ENCODE data around the gene DGCR6L.
"Not testable (repeated sequence)": the region's sequence is repeated elsewhere in the genome, so short reads cannot be mapped to it uniquely, and the experiment has no call there.

The DGCR6L gene

DNA sequence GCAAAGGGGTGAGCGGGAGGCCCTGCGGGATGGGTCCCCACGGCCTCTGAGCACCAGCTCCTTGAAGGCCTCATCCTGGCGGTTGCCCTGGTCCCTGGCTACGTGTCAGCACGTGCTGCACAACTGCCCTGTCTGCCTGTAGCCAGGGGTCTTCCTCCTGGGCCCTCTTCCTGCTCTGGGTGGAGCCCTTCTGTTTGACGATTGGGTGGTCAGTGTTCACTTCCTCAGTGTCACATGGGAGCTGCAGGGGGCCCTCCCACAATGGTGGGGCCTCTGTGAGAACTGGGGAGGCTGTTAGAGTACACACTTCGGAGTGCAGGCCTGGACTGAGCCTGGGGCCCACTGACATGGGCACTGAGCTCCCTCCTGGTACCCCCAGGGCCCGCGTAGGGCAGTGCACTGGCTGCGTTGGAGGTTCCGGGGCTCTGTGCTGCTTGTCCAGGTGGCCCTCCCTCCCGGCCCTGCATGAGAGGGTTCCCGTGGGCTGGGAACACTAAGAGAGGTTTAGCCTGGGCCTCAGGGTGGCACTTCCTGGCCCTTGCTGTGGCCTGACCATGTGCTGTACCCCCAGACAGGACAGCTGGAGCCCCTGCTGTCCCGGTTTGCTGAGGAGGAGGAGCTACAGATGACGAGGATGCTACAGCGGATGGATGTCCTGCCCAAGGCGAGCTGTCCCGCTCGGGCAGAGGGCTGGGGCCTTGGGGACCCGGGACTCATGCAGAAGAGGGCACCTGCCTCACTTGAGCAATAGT lies 13.8 kb downstream of the DGCR6L start:
- Mint-ChIP-seq H3K9me3 (no peaks in the 10 kb centered on the region), H3K27ac (no peak overlapping the region), H3K4me1 (peaks cover under 1% of the 10 kb centered on the region), H3K36me3 (no peaks in the 10 kb centered on the region), H3K4me3 (no peak overlapping the region)
- ATAC-seq (peak; percentile 3), DNase-seq (ENCODE audit: low spot score in 2 of 2) (no peak)

DNA sequence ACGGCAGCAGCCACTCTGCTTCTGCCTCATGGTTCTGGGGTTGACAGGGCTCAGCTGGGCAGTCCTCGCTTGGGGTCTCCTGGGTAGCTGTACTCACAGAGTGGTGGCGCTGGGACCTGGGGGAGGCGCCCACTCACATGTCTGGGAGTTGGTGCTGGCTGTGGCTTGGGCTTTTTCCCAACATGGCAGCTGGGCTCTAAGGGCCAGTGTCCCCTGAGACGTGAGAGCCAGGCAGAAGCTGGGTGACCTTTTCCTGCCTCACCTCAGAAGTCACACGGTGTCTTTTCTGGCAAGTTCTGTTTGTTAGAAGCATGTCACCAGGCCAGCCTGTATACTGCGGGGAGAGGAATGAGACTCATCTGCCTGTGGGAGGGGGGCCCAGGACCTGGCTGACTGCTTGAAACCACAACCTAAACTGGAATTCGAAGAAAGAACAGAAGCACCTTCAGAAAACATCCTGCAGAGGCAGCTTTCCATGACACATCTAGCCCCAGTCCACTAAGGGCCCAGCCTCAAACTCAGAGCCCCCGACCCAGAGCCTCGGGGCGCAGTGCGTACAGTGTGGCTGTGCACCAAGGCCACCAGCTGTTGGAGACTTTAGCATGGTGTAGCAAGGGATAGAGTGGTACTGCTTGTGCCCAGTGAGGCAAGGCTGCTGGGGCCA lies 14.5 kb downstream of the DGCR6L start:
- not testable (repeated sequence) for DNase-seq (ENCODE audit: low spot score in 2 of 2); H3K36me3 Mint-ChIP-seq; H3K27ac Mint-ChIP-seq; H3K4me1 Mint-ChIP-seq; H3K9me3 Mint-ChIP-seq; H3K4me3 Mint-ChIP-seq
- peak; percentile 14 for ATAC-seq

DNA sequence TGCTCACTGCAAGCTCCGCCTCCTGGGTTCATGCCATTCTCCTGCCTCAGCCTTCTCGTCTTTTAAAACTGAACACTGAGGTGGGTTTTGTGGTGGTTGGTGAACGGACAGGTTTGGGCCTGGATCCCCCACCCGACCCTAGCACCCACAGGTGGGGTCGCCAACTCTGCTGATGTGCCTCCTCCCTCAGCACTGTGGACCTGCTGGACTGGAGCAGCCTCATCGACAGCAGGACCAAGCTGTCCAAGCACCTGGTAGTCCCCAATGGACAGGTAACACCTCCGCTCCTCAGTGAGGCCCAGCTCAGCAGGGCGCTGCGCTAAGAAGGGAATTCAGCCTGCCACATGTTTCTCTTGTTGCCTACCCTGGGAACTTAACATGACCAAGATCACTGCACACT lies 15.2 kb downstream of the DGCR6L start:
- no peak for DNase-seq (ENCODE audit: low spot score in 2 of 2)
- Mint-ChIP-seq H3K27ac (no peak overlapping the region), H3K36me3 (peaks cover 6% of the 10 kb centered on the region), H3K4me1 (peaks cover 8% of the 10 kb centered on the region), H3K4me3 (no peak overlapping the region), H3K9me3 (no peaks in the 10 kb centered on the region)
- ATAC-seq = no peak

DNA sequence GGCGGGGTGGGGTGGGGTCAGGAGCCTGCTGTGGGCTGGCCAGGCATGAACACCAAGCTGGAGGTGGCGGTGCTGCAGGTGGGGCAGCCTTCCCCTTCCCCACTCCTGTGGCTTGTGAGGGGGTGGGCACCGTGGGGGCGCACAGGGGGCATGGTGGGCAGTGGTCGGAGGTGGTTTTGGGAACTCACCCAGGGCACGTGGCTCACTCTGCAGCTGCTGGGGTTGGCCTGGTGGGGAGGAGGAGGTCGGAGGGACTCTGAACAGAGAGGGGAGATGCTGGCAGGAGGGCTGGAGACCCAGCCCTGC lies 16.7 kb downstream of the DGCR6L start:
- not testable (repeated sequence) for ATAC-seq; H3K4me1 Mint-ChIP-seq; H3K4me3 Mint-ChIP-seq; H3K36me3 Mint-ChIP-seq; DNase-seq (ENCODE audit: low spot score in 2 of 2); H3K9me3 Mint-ChIP-seq; H3K27ac Mint-ChIP-seq

DNA sequence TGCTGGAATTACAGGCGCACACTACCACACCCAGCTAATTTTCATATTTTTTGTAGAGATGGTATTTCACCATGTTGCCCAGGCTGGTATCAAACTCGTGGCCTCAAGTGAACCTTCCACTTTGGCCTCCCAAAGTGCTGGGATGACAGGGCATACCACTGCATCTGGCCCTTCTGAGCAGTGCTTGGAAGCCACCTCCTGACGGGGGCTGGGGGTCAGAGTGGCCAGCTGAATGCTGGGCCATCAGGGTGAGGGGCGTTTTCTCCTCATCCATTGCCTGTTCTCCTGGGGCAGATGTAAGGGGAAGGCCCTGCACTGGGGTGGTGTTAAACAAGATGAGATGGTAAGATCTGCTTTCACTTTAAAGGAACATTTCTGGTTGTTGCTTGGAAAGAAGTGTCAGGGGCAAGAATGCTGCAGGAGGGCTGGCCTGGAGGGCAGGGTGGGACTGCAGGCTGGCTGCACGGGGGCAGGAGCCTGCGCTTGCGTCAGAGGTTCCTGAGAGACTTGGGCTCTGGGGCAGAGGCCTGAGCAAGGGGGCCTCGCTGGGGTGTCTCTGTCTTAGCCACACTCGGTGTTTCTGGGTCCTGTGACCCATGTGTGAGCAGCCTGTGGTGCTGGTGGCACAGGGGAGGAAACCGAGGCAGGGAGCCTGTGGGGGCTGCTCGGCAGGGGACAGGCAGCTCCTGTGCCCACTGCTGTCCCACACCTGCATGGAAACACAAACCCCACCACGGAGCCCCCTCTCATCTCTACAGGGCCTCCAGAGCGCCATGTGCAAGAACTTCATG lies 17.2 kb downstream of the DGCR6L start:
- H3K27ac Mint-ChIP-seq = no peak overlapping the region
- DNase-seq (ENCODE audit: low spot score in 2 of 2) (no peak), ATAC-seq (no peak)
- no peak overlapping the region for H3K4me3 Mint-ChIP-seq
- no peaks in the 10 kb centered on the region for H3K9me3 Mint-ChIP-seq
- peaks cover 15% of the 10 kb centered on the region for H3K4me1 Mint-ChIP-seq
- H3K36me3 Mint-ChIP-seq = peaks cover 6% of the 10 kb centered on the region

DNA sequence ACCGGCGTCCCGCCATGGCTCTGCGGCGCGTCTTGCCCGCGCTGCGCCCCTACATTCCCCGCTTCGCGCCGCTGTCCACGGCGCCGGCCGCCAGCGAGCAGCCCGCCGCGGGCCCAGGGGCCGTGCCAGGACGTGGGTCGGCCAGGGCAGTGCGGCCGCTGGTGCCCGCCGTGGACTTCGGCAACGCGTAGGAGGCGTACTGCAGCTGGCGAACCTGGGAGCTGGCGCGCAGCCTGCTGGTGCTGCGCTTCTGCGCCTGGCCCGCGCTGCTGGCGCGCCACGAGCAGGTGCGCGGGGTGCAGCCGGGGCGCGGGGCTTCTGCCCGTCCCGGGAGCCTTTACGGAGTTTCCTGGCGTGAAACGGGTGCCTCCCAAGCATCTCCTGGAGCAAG lies 20.1 kb downstream of the DGCR6L start:
- H3K27ac Mint-ChIP-seq = no peak overlapping the region
- H3K36me3 Mint-ChIP-seq = peaks cover 6% of the 10 kb centered on the region
- no peaks in the 10 kb centered on the region for H3K9me3 Mint-ChIP-seq
- H3K4me1 Mint-ChIP-seq = peaks cover 21% of the 10 kb centered on the region
- peak overlapping the region; percentile 67 for H3K4me3 Mint-ChIP-seq
- no peak for DNase-seq (ENCODE audit: low spot score in 2 of 2)
- ATAC-seq = peak; percentile 61

DNA sequence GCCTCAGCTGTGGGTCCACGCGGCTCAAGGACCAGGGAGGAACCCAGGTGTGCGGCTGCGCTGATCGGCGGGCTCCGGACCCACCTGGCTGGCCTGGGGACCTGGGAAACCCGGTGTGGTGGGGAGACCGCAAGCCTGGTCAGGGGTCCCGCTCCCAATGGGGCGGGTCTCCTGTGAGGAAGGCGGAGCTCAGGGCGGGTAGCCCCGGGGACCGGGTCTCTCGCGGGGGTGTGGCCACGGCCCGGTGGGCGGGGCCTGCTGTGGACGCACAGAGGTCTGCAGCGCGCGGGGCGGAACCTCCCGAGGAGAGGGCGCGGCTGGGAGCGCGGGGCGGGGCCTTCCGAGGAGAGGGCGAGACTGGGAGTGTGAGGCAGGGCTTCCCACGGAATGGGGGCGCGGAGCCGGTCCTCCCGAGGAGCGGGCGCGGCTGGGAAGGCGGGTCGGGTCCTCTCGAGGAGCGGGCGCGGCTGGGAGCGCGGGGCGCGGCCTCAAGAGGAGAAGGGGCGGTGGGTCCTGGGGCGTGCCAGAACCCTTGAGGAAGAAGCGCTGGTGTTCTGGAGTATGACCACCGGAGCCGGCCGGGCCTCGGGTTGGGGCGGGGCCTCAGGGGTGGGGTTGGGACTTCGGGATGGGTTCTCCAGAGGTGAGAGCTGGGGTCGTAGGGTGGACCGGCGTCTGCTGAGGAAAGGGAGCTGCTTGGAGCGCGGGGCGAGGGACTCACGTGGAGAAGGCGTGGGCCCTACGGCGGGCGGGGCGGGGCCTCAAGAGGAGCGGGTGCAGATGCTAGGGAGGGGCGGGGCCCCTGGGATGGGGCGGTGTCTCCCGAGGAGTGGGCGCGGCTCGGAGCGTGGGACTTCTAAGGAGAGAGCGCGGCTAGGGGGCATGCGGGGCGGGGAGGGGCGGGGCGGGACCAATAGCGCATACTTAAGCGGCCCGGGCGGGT lies 20.8 kb downstream of the DGCR6L start:
- Mint-ChIP-seq H3K4me3 (peak overlapping the region; percentile 67), H3K36me3 (peaks cover 6% of the 10 kb centered on the region), H3K9me3 (no peaks in the 10 kb centered on the region), H3K4me1 (peaks cover 21% of the 10 kb centered on the region), H3K27ac (no peak overlapping the region)
- ATAC-seq (peak; percentile 88), DNase-seq (ENCODE audit: low spot score in 2 of 2) (peak; percentile 78 to 92)

DNA sequence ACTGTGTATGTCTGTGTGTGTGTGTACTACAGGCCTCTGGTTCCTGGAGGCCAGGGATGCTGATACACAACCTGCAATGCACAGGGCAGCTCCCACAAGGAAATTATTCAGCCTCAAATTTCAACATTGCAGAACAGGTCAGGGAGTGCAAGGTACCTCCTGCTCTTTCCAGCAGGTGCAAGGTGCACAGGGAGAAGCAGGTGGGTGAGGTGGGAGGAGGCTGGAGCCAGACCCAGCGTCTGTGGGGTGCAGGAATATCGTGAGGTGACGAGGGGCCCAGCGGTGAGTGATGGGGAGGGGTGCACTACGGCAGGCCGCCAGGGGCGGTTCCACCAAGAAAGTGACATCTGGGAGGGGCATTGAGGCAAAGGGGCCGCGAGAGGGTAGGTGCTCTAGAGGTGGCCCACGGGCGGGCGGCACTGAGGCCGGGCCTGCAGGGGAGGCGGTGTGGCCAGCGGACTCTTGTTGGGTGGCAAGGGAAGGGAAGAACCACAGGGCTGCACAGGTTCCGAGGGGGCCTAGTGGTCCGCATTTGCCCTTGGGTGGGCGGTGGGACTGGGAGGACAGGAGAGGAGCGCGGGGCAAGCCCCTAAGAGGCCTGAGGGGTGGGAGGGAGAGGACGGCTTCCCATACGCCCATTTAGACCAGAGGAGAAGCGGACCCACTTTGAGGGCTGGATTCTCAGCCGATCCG lies 21.6 kb downstream of the DGCR6L start:
- H3K27ac Mint-ChIP-seq = no peak overlapping the region
- peak overlapping the region; percentile 67 for H3K4me3 Mint-ChIP-seq
- peaks cover 21% of the 10 kb centered on the region for H3K4me1 Mint-ChIP-seq

DNA sequence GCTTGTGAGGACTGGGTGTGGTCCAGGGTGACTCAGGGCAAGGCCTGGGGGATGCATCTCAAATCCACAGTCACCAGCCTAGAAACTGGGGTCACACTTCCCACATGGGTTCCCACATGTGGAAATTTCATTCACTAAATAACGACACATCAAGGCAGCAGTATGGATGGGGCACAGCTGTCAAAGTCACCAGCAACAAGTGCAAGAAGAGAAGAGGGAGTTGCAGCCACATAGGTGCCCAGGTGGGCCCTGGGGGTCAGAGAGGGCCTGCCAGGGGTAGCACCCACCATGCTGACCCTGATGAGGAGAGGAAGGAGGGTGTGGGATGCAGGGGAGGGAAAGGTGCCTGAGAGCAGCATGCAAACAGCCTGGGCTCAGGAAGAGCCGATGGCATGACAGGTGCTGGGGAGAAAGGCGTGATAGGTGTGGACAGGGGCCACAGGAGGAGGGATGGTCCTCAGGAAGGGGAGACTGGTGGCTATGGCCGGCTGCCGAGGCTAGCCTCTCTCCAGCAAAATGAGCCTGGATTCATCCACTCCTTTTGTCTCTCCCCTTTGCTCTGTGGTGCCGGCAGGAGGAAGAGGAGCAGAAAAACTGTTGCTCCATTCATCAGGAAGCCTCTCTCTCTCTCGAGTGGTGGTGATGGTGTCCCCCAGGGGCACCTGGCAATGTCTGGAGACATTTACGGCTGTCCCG lies 22.3 kb downstream of the DGCR6L start:
- ATAC-seq = no peak
- peak overlapping the region; percentile 67 for H3K4me3 Mint-ChIP-seq

More for the DNA sequence above, 21.6 kb downstream of the DGCR6L start:
- Mint-ChIP-seq H3K36me3 (peaks cover 6% of the 10 kb centered on the region), H3K9me3 (no peaks in the 10 kb centered on the region)
- DNase-seq (ENCODE audit: low spot score in 2 of 2) = no peak
- ATAC-seq = no peak

DNA sequence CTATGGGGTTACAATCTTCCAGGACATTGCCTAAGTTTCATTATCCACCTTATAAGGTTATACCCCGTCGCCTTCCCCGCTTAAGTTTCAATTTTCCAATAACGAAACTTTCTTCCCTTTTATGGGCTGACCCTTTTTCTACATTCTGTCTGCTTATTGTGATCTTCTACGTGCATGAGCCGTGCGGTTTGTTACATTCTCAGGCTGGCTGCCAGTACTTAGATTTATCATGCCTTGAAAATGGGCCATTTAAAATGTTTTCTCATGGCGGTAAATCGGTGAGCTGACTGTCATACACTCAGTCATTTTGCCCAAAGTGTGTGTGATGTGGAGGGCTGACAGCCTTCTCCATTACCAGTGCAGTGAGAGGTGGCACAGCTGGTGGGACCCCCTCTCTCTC lies 23.3 kb downstream of the DGCR6L start:
- no peaks in the 10 kb centered on the region for H3K9me3 Mint-ChIP-seq
- no peak for DNase-seq (ENCODE audit: low spot score in 2 of 2)
- ATAC-seq = no peak
- peaks cover 21% of the 10 kb centered on the region for H3K4me1 Mint-ChIP-seq
- H3K27ac Mint-ChIP-seq = no peak overlapping the region
- peaks cover 6% of the 10 kb centered on the region for H3K36me3 Mint-ChIP-seq
- no peak overlapping the region for H3K4me3 Mint-ChIP-seq

More for the DNA sequence above, 22.3 kb downstream of the DGCR6L start:
- Mint-ChIP-seq H3K4me1 (peaks cover 21% of the 10 kb centered on the region), H3K36me3 (peaks cover 6% of the 10 kb centered on the region), H3K27ac (no peak overlapping the region), H3K9me3 (no peaks in the 10 kb centered on the region)
- DNase-seq (ENCODE audit: low spot score in 2 of 2) = no peak

DNA sequence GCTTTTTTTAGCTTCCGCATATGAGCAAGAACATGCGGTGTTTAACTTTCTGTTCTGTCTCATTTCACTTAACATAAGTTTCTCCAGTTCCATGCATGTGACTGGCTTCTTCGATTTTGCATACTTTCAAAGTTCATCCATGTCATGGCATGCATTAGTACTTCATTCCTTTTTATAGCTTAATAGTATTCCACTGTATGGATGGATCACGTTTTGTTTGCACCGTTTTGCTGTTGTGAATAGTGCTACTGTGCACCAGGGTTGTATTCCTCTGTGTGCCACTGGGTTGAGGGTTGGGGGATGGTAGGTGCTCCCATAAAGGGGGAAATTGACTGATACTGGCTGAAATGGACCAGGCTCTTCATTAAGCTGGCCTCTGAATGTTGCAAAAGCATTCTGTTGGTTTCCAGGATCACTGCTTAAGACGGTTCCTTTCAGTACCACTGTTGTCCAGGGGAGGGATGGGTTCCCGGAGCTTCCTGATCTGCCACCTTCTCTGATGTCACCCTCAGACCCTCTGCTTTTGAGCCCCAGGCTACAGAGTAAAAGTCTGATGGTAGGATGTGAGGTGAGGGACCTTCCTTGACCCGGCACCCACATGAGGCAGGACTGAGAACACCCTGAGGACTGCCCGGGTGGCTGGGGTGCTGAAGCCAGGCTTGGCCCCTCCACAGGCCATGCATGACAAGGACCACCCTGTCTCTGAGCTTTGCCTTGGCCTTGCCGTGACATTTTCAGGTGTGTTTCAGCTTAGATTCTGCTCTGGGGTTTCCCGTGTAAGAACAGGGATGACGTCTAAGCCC lies 24.4 kb downstream of the DGCR6L start:
- H3K4me3 Mint-ChIP-seq = no peak overlapping the region
- ATAC-seq = no peak
- H3K4me1 Mint-ChIP-seq = peaks cover 14% of the 10 kb centered on the region
- no peak overlapping the region for H3K27ac Mint-ChIP-seq
- no peak for DNase-seq (ENCODE audit: low spot score in 2 of 2)
- no peaks in the 10 kb centered on the region for H3K36me3 Mint-ChIP-seq
- no peaks in the 10 kb centered on the region for H3K9me3 Mint-ChIP-seq

DNA sequence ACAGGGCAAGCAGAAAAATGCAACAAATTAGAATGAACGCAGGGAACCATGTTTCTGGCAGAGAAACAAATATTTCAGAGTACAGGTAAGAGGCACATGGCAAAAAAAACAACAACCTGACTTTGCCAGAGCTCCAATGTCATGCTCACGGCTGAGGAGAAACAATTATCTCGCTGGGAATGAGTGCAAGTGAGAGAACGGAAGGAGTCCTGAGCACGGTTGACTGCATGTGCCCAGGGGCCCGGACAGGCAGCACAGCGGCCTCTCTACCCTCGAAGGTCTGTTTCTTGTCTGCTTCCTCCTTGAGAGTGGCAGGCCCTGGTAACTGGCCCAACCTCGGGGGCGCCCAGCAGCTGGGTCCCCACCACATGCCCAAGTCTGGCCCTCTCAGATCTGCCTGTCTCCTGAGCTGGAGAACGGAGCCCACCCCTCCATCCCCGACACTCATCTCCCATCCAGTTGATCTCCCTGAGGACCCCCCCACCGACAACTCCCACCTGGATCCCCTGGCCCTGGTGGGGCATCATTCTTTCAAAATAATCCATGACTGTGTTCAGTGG lies 27.1 kb downstream of the DGCR6L start:
- ATAC-seq (no peak), DNase-seq (ENCODE audit: low spot score in 2 of 2) (no peak)
- no peak overlapping the region for H3K27ac Mint-ChIP-seq
- H3K36me3 Mint-ChIP-seq = no peaks in the 10 kb centered on the region
- H3K4me1 Mint-ChIP-seq = peaks cover 7% of the 10 kb centered on the region
- no peak overlapping the region for H3K4me3 Mint-ChIP-seq
- no peaks in the 10 kb centered on the region for H3K9me3 Mint-ChIP-seq

DNA sequence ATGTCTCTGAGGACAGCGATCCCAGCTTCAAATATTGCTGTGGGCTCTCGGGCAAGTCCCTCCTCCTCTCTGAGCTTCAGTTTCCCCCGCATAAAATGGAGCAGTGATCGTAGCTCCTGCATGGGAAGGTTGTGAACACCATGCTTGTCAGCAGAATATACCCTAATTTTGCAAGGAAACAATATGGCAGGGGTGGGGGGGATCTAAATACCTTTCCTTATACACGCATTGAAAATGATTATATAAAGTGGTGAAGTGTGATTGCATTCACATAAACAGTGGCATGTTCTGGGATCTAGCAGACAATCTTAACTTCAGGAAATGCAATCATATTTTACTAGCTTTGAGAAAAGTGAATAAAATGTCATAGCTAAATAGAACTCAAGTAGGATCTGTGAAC lies 27.8 kb downstream of the DGCR6L start:
- Mint-ChIP-seq H3K27ac (no peak overlapping the region), H3K9me3 (no peaks in the 10 kb centered on the region), H3K36me3 (no peaks in the 10 kb centered on the region), H3K4me3 (no peak overlapping the region), H3K4me1 (peaks cover under 1% of the 10 kb centered on the region)
- no peak for DNase-seq (ENCODE audit: low spot score in 2 of 2)
- no peak for ATAC-seq

All from stimulated activated effector memory CD8-positive, alpha-beta T cell treated with anti-CD3 and anti-CD28 coated beads, Interleukin-12 subunit alpha, Interleukin-12 subunit beta, amount 100 ng/mL, for 72 hours (primary cell).